Left lobe of liver (tissue), 2 donors: Measurements from ENCODE around the gene IL7R. TPM values are rescaled to one million over a fixed set of nuclear protein-coding genes. Genes with fewer than 3 reads are reported as not detected.
A peak's percentile ranks its signal among the peaks of the same experiment; 100 is the strongest.

Experiments
- ATAC-seq: fragments of 200-7000 bp; cut with Tn5 transposase; one replicate; pipeline ENCODE4 v1.9.1; 2020; ENCODE audit warnings: mild to moderate bottlenecking, moderate library complexity
- DNase-seq: peaks from one replicate; pipeline ENCODE4 v3.0.0-alpha.2; 2020; ENCODE audit warnings: low spot score
- total RNA-seq: library from RNA; stranded (reverse); gene quantifications from one replicate; pipeline ENCODE4 v1.2.1, GENCODE V29; 2021
- donor health status: DM: no; HTN: no; CAD: no; lungs with moderate emphysema.
- donor health status: DM: no; HTN: yes; CAD: no.

The IL7R gene
- 2.4 TPM for total RNA-seq

DNA sequence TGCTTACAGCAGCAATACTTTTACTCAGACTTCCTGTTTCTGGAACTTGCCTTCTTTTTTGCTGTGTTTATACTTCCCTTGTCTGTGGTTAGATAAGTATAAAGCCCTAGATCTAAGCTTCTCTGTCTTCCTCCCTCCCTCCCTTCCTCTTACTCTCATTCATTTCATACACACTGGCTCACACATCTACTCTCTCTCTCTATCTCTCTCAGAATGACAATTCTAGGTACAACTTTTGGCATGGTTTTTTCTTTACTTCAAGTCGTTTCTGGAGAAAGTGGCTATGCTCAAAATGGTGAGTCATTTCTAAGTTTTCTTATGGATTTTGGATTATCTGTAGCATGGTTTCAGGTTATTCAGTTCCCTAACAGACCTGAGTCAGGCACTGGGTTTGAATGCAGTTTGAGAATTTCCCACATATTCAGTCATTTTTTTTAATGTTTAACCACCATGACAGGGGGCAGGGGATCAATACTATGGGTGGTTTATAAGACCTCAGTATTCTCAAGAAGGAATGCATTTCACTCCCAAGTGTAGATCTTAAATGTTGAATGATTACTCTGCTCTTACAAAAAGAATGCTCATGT lies at the start of gene IL7R:
Gene IL7R, plus strand, starts transcription at position 127 of the 587 bp plus-strand sequence. Its CDS starts 87 bp downstream, at position 214.
- DNase-seq (no peak), ATAC-seq (peak; percentile 36)

- DNase-seq (no peak), ATAC-seq (no peak)
These were observed 46.1 kb upstream of the IL7R start for GRCh38 chr5:35810601-35811000.

DNA sequence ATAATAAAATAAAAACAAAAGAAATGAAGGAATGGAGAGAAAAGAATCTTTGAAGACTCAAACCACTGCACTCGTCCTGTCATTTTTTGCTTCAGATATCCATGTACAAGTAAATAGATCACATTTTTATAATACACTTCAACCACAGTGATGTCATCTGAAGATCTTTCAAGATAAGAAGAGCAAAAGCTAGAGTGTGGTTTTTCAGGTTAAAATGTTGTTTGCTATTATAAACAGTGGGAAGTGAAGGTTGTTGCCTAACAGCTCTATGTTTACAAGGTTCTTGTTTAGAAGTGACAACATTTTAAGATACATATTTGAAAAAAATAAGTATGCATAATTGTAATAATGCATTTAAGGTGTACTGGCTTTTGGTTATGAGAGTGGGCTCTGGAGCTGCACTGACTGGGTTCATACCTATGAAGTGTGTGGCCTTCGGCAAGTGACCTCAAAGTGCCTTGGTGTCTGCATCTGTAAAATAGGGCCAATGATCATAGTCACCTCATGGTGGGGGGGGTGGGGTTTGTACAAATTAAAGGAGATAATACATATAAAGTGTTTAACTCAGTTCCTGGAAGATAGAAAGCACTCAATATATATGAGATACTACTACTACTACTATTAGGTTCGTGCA lies 45.5 kb upstream of the IL7R start:
- ATAC-seq (no peak), DNase-seq (no peak)

DNA sequence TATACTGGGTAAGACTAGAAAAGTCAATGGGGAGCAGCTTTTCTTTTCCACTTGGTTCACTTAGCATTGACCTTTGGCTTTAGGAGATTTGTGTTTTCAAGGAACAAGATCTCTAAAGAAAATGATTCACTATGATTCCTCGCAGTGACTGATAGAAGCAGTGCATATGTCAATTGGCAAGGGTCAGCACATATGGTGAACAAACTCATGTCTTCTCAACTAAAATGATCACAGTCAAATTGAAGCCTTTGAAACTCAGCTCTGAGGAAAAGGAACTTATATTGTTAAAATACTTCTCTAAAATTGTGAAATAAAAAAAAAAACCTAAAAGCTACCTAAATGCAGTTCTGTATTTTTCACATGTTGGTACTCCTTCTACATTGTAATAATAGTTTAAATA lies 43.2 kb upstream of the IL7R start:
- ATAC-seq, result no peak
- DNase-seq, result no peak

DNA sequence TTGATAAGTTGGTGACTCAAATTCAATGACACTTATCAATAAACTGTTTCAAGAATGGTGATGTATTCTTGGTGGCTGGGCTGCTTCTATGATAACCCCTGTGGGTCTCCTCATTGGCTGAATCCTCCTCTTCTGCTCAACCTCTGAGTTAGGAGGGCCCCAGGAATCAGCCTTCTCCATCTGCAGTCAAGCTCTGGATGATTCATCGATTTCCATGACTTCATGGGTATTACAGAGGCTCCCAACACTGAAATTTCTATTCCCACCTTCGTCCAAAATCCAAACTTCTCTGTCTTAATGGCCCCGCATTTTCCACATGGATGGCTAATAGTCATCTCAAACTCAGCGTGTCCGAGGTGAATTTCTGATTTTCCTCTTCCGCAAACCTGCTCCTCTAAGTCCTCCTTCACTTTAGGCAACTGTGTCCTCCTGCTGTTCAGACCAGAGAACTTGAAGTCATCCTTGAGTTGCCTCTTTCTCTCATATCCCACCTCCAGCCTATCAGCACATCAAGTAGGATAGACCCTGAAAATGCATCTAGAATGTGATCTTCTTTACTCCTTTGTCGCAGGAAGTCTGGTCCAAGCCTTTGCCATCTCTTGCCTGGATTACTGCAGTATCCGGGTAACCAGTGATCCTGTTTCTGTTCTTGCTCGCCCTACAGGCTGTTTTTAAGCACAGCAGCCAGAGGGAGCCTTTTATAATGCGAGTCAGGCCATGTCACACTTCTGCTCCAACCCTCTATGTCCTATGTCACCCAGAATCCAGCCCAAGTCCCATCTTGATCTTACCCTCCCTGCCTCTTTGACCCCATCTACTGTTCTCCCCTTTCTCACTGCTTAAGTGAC lies 41.4 kb upstream of the IL7R start:
- peak; percentile 93 for ATAC-seq
- no peak for DNase-seq

DNA sequence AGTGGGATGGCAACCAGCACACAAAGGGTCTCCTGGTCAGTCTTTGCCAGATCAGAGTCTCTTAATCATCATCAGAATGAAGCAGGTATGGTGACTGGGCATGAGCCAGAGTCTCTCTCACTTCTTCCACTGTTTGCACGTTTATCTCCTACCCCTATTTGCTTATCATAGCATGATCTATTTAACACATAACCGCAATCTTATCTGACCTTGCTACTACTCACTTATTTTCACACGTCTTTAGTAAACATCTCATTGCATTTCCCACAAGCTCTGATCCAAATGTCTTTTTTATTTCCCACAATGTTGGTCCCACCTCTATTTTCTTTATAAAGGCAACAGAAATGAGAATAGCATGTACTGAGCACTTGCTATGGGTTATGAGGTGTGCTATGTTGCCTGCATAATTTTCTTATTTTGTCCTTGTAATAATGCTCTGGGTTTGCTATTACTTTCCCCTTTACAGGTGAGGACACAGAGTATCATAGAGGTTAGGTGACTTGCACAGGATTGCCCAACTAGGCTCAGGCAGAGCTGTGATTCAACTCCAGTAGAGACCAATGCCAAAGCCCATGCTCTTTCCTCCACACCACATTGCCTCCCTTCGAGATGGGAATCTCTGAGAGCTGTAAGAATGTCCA lies 39.7 kb upstream of the IL7R start:
- no peak for ATAC-seq
- DNase-seq, result no peak

DNA sequence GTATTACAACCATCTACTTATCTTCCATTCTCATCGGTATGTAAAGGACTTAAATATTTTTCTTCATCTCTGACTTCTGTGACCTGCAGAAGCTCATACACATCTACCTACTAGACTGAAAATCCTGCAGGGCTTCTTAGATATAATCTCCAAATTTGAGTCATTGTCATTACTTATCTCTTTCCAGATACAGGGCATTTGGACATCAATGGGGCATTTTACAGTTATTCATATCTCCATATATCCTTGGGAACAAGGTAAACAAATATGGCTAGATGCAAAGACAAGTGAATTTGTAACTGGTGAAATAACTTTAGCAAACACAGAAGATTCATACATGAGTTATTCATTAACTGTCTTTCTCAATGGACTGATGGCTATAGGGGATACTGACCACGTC lies 37.7 kb upstream of the IL7R start:
- ATAC-seq, result no peak
- no peak for DNase-seq

- ATAC-seq, result no peak
- no peak for DNase-seq
These were observed 37.0 kb upstream of the IL7R start for GRCh38 chr5:35819668-35820067.

- ATAC-seq (no peak), DNase-seq (no peak)
These were observed 36.0 kb upstream of the IL7R start for GRCh38 chr5:35820735-35821134.

DNA sequence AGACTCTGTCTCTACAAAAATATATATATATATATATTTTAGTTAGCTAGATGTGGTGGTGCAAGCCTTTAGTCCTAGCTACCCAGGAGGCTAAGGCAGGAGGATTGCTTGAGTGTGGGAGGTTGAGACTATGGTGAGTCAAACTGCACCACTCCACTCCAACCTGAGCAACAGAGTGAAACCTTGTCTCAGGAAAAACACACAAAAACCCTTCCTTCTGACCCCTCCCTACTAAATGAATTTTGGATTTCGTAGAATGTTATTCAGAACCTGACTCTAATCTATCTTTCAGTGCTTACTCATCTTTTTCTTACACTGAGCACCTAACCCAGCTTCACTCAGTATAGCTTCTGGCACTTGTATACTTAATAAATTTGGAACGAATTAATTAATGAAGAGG lies 35.2 kb upstream of the IL7R start:
- ATAC-seq, result no peak
- no peak for DNase-seq

- no peak for DNase-seq
- no peak for ATAC-seq
These were observed 34.2 kb upstream of the IL7R start for GRCh38 chr5:35822511-35822910.

DNA sequence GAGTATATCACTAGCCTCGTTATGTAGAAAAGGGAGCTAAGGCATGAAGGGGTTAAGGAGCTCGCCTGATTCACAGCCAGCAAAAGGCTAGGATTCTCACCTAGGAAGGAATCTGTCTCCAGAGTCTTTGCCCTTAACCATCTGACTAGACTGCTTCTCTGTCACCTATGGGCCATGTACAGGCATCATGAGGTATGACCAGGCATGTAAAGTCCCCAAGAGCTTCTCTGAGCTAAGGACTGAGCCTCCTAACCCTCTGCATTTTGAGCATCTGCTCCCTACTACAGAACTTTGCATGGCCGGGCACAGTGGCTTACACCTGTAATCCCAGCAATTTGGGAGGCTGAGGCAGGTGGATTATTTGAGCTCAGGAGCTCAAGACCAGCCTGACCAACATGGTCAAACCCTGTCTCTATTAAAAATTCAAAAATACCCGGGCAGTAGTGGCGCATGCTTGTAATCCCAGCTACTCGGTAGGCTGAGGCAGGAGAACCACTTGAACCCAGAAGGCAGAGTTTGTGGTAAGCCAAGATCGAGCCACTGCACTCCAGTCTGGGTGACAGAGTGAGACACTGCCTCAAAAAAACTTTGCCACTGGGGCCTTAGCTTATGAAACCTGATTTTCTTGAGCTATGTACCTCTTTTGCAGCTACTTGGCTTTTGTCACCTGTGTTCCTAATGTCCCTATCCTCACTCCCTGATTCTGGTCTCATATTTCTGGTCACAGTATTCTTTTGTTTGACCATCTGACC lies 33.2 kb upstream of the IL7R start:
- no peak for ATAC-seq
- DNase-seq, result no peak

DNA sequence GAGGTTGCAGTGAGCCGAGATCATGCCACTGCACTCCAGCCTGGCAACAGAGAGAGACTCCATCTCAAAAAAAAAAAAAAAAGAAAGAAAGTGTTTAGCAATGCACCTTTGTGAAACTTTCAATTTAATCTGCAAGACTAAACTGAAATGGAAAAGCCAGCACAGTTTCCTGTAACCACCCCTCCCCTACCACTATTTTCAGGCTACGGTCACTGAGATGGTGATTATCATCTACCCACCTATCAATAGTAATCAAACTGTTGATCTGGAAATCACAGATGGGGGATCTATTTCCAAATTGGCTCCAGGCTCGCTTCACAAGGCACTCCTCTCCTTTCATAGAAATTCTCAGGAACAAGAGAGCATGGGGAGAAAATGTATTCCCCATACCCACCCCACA lies 30.6 kb upstream of the IL7R start:
- ATAC-seq, result no peak
- DNase-seq, result no peak

GRCh38 chr5:35826554-35826953 lies 30.1 kb upstream of the IL7R start:
- no peak for ATAC-seq
- no peak for DNase-seq

- DNase-seq (no peak), ATAC-seq (no peak)
These were observed 28.6 kb upstream of the IL7R start for GRCh38 chr5:35828082-35828598.

GRCh38 chr5:35830587-35830986 lies 26.1 kb upstream of the IL7R start:
- no peak for ATAC-seq
- no peak for DNase-seq

DNA sequence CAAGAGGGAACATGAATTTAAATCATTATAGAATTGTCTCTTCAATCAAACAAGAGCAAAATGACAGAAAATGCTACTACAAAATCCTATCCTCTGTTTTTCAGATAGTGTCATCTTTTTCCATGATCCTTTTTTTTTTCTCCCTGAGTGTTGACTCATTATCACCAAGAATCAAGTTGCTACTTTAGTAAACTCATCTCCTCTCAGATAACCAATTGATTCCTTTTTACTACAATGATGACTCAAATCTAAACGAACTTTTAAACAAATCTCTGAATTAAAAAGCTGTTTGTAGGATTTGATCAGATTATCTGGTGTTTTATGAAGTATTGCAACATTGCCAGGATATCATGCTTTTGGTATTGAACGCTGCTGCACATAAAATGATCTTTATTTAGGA lies 23.9 kb upstream of the IL7R start:
- DNase-seq, result no peak
- no peak for ATAC-seq

DNA sequence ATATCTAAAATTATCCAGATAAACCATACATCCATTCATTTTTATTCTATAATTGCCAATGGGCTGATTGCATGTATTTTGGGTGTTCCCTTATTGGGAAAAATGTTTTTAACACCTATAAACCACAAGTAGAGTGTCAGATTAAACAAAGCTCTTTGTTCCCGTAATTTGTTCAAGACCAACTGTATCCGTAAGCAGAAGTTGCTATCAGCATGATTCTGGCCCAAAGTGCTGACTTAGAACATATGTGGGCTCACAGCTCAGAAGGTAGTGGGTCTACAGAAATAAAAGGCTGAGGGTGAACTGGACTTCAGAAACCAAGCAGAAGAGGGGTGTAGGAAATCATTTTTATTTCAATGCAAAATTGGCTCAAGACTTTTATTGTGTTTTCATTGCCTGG lies 23.5 kb upstream of the IL7R start:
- no peak for DNase-seq
- ATAC-seq, result no peak

GRCh38 chr5:35835796-35836742 lies 20.6 kb upstream of the IL7R start:
- no peak for ATAC-seq

More at GRCh38 chr5:35835796-35836742, 20.6 kb upstream of the IL7R start:
- DNase-seq, result no peak
